ENCODE data around the gene CPXM2. TPM values are rescaled to one million over a fixed set of nuclear protein-coding genes. Genes with fewer than 3 reads are reported as not detected.

CPXM2 gene
- total and polyA plus RNA-seq, 2 donors (not counting 1 experiment from before 2014, with no cell fraction given): 3.1 to 48.1 TPM

- Histone ChIP-seq H3K4me3 (replicated peaks in 1 of 4; ENCODE audit: control extremely low read depth in 1 of 4, insufficient read depth in 1 of 4, low read depth in 3 of 4, low read length in 4 of 4) (no peak overlapping the region), H3K79me2 (ENCODE audit: control insufficient read depth, insufficient read depth, low read length) (no peaks in the 10 kb centered on the region), H3K36me3 (ENCODE audit: control insufficient read depth, insufficient read depth, low read length) (no peaks in the 10 kb centered on the region), H3K27me3 (ENCODE audit: control insufficient read depth, insufficient read depth, low read length) (no peaks in the 10 kb centered on the region), H3K9ac (ENCODE audit: insufficient read depth, low read length) (no peak overlapping the region), H2AFZ (ENCODE audit: low read length) (no peak overlapping the region), H3K4me1 (ENCODE audit: control insufficient read depth, extremely low read depth, insufficient read depth, low read length) (no peaks in the 10 kb centered on the region), H3K9me3 (ENCODE audit: control insufficient read depth, insufficient read depth, low read depth, low read length) (no peaks in the 10 kb centered on the region), H3K27ac (ENCODE audit: insufficient read depth, low read length) (no peak overlapping the region), H3K4me2 (ENCODE audit: extremely low read depth, insufficient read depth, low read length) (no peak overlapping the region), H4K20me1 (ENCODE audit: control insufficient read depth, extremely low read depth, insufficient read depth, low read length) (no peaks in the 10 kb centered on the region)
- TF ChIP-seq, protein P1, sequence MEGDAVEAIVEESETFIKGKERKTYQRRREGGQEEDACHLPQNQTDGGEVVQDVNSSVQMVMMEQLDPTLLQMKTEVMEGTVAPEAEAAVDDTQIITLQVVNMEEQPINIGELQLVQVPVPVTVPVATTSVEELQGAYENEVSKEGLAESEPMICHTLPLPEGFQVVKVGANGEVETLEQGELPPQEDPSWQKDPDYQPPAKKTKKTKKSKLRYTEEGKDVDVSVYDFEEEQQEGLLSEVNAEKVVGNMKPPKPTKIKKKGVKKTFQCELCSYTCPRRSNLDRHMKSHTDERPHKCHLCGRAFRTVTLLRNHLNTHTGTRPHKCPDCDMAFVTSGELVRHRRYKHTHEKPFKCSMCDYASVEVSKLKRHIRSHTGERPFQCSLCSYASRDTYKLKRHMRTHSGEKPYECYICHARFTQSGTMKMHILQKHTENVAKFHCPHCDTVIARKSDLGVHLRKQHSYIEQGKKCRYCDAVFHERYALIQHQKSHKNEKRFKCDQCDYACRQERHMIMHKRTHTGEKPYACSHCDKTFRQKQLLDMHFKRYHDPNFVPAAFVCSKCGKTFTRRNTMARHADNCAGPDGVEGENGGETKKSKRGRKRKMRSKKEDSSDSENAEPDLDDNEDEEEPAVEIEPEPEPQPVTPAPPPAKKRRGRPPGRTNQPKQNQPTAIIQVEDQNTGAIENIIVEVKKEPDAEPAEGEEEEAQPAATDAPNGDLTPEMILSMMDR (conservative IDR thresholded peaks at IDR 0.05 in 1 of 2, IDR thresholded peaks at IDR 0.05 in 1 of 2; ENCODE audit: low read depth in 1 of 2, low read length in 2 of 2): no peak
- no peak for TF ChIP-seq EZH2 (IDR thresholded peaks at IDR 0.05; ENCODE audit: low read length, missing control alignments)
- no peak for DNase-seq (ENCODE audit: low read depth in 2 of 2)
Observed at GRCh38 chr10:123809632-123810031, 82.0 kb downstream of the CPXM2 start.

- TF ChIP-seq EZH2 (IDR thresholded peaks at IDR 0.05; ENCODE audit: low read length, missing control alignments): no peak
- TF ChIP-seq, protein P1 (conservative IDR thresholded peaks at IDR 0.05 in 1 of 2, IDR thresholded peaks at IDR 0.05 in 1 of 2; ENCODE audit: low read depth in 1 of 2, low read length in 2 of 2): no peak
- H3K36me3 ChIP-seq (ENCODE audit: control insufficient read depth, insufficient read depth, low read length): no peaks in the 10 kb centered on the region
- no peaks in the 10 kb centered on the region for H3K4me1 ChIP-seq (ENCODE audit: control insufficient read depth, extremely low read depth, insufficient read depth, low read length)
- no peak overlapping the region for H2AFZ ChIP-seq (ENCODE audit: low read length)
- no peak overlapping the region for H3K4me3 ChIP-seq (replicated peaks in 1 of 4; ENCODE audit: control extremely low read depth in 1 of 4, insufficient read depth in 1 of 4, low read depth in 3 of 4, low read length in 4 of 4)
- H3K9ac ChIP-seq (ENCODE audit: insufficient read depth, low read length): no peak overlapping the region
- H3K27ac ChIP-seq (ENCODE audit: insufficient read depth, low read length): no peak overlapping the region
- H3K27me3 ChIP-seq (ENCODE audit: control insufficient read depth, insufficient read depth, low read length): no peaks in the 10 kb centered on the region
- H3K4me2 ChIP-seq (ENCODE audit: extremely low read depth, insufficient read depth, low read length): no peak overlapping the region
- no peaks in the 10 kb centered on the region for H3K9me3 ChIP-seq (ENCODE audit: control insufficient read depth, insufficient read depth, low read depth, low read length)
- H3K79me2 ChIP-seq (ENCODE audit: control insufficient read depth, insufficient read depth, low read length): no peaks in the 10 kb centered on the region
- DNase-seq (ENCODE audit: low read depth in 2 of 2): peak in 1 of 2 donors; percentile 61
- H4K20me1 ChIP-seq (ENCODE audit: control insufficient read depth, extremely low read depth, insufficient read depth, low read length): no peaks in the 10 kb centered on the region
Observed at GRCh38 chr10:123808906-123809305, 82.7 kb downstream of the CPXM2 start.

GRCh38 chr10:123808286-123808685, 83.3 kb downstream of the CPXM2 start:
- no peak overlapping the region for H3K27ac ChIP-seq (ENCODE audit: insufficient read depth, low read length)
- H3K4me2 ChIP-seq (ENCODE audit: extremely low read depth, insufficient read depth, low read length): no peak overlapping the region
- no peaks in the 10 kb centered on the region for H3K36me3 ChIP-seq (ENCODE audit: control insufficient read depth, insufficient read depth, low read length)
- H3K27me3 ChIP-seq (ENCODE audit: control insufficient read depth, insufficient read depth, low read length): no peaks in the 10 kb centered on the region
- no peak overlapping the region for H3K9ac ChIP-seq (ENCODE audit: insufficient read depth, low read length)
- H3K4me3 ChIP-seq (replicated peaks in 1 of 4; ENCODE audit: control extremely low read depth in 1 of 4, insufficient read depth in 1 of 4, low read depth in 3 of 4, low read length in 4 of 4): no peak overlapping the region
- H3K79me2 ChIP-seq (ENCODE audit: control insufficient read depth, insufficient read depth, low read length): no peaks in the 10 kb centered on the region
- H3K9me3 ChIP-seq (ENCODE audit: control insufficient read depth, insufficient read depth, low read depth, low read length): no peaks in the 10 kb centered on the region
- no peak for TF ChIP-seq EZH2 (IDR thresholded peaks at IDR 0.05; ENCODE audit: low read length, missing control alignments)
- TF ChIP-seq, protein P1 (conservative IDR thresholded peaks at IDR 0.05 in 1 of 2, IDR thresholded peaks at IDR 0.05 in 1 of 2; ENCODE audit: low read depth in 1 of 2, low read length in 2 of 2): no peak
- no peak for DNase-seq (ENCODE audit: low read depth in 2 of 2)
- no peak overlapping the region for H2AFZ ChIP-seq (ENCODE audit: low read length)
- H3K4me1 ChIP-seq (ENCODE audit: control insufficient read depth, extremely low read depth, insufficient read depth, low read length): no peaks in the 10 kb centered on the region
- no peaks in the 10 kb centered on the region for H4K20me1 ChIP-seq (ENCODE audit: control insufficient read depth, extremely low read depth, insufficient read depth, low read length)
